GM19035 (cell line): Measurements from ENCODE around the gene CEP104.

Experiments
- ATAC-seq: cut with Tn5 transposase; IDR thresholded peaks from one replicate; pipeline ENCODE4 v1.9.1; 2021; ENCODE audit not compliant: unreplicated experiment

Gene CEP104

DNA sequence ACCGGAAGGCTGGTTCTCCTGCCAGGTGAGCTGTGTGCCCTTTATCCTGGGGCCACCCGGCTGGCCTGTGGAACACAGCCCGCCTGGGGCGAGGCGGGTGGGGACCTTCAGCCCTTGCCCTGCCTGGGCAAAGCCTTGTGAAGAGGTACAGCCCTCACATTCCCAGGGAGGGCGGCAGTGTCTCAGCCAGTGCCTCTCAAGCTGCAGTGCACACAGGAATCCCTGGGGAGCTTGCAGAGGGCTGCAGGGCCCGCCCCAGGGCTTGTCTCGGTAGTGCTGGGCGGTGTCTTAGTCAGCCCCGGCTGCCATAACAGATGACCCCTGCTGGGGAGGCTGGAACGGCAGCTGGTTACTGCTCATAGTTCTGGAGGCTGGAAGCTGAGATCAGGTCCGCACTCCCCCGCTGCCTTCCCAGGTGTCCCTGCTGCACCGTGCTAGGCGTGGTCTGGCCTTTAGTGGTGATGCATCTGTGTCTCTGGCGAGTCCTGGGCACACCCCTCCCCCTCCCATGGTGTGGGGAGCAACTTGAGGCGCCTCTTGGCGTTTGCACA, 12.8 kb upstream of the CEP104 start:
- no peak for ATAC-seq

DNA sequence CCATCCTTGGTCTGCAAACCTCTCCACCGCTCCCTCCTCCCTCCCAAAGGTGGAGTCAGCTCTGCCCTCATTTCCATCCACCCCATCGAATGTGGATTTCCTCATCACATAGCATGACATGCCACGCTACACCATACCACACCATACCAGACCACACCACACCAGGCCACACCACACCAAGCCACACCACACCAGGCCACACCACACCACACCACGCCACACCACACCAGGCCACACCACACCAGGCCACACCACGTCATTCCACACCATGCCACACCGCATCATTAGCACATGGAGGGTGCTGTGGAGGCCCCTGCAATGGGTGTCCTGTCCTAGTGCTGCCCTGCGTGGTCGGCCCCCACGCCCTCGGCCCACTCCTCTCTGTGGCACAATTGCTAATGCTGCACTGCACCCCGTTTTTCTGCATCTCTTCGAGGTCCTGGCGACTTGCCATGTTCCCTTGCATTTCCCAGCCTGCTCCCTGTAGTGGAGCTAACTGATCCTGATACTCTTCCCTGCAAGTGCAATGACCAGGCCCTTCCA, 11.5 kb upstream of the CEP104 start:
- ATAC-seq = no peak

DNA sequence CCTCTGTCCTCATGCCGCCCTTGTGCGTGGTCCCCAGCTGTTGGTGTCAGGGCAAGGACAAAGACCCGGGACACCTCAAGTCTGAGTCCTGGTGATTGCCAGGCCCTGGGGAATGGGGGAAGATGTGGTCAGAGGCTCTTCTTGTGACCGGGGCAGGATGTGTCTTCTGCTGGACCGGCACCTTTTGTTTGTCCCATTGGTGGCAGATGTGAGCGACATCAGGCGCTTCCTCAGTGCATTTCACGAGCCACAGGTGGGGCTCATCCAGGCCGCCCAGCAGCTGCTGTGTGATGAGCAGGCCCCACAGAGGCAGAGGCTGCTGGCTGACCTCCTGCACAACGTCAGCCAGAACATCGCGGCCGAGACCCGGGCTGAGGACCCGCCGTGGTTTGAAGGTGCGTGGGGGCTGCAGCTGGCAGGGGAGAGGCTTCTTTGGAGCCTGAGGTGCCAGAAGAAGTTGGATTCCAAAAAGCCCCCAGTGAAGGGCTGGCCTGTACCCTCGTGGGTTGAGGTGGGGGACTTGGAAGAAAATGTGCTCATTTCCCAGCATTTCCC, 8.7 kb upstream of the CEP104 start:
- no peak for ATAC-seq

DNA sequence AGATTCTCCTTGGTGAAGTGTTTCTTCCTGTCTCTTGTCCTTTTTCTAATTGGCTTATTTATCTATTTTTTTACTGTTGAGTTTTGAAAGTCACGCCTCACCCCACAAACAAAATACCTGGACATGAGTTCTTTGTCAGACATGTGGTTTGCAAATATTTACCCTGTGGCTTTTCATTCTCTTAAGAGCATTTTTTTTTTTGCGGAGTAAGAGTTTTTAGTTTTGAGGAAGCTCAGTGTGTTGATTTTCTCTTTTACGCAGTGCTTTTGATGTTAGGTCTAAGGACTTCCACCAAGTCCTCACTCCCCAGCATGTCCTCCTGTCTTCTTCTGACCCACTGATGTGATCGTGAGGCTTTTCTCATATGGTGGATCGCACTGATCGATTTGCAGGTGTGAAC, 7.9 kb upstream of the CEP104 start:
- no peak for ATAC-seq

DNA sequence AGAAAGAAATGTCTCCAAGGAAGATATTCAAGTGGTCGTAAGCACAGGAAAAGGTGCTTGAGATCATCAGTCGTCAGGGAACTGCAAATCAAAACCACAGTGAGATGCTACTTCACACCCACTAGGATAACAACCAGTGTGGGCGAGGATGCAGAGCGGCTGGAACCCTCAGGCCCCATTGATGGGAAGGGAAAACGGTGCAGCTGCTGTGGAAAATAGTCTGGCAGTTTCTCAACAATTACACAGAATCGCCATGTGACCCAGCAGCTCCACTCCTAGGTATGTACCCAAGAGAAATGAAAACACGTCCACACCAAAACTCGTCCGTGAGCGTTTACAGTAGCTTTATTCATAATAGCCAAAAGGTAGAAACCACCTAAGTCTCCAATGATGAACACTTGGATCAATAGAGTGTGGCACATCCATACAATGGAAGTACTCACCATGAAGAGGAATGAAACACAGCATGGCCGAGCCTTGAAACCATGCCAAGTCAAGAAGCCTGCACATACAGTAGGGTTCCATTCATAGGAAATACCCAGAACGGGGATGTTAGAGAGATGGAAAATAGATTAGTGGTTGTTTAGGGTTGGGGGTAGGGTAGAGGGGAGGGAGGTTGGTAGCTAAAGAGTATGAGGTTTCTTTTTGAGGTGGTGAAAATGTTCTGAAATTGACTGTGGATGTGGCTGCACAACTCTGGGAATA, 6.4 kb upstream of the CEP104 start:
- ATAC-seq = no peak

DNA sequence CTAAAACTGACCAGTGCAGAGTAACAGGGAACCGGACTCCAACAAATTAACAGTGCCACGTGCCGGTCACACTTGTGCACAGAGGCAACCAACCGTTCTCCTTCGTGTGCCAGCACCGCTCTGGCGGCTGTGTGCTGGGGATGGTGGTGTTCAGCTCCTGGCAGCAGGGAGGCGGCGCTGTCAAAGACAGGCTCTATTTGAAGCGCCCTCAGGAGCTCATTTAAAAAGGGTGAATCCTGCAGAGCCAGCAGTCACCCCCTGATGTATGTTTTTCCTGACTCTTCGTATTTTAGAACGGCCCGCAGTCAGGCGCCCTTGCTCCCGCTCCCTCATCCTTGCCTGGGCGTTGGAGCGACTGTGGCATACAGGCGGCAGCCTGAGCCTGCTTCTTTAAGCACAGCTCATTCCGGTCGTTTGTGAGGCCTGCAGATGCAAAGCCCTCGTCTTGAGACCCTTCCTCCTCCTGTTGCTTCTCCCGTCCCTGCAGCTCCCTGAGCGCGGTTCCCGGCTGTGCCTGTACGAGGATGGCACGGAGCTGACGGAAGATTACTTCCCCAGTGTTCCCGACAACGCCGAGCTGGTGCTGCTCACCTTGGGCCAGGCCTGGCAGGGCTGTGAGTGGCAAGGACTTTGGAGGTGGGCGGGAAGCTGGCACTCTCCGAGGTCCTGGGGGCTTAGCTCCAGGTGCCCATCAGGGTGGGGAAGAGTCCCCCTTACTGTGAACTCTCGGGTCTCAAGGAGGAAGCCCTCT, 1.4 kb upstream of the CEP104 start:
- ATAC-seq = no peak

DNA sequence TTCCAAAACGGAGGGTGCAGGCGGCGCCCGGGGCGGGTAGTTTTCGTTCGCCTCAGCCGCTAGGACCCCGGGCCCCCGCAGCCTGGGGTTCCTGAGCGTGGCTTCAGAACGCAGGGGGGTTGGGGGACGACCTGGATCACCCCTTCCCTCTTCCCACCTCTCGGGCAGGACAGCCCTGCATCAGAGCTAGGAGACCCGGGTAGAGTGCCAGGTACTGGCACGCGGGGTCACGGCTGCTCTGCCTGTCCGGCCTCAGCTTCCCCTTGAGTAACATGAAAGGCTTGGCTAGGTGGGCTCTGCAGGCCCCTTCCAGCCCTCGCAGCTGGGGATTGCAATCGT, 749 bp upstream of the CEP104 start:
- ATAC-seq = no peak

DNA sequence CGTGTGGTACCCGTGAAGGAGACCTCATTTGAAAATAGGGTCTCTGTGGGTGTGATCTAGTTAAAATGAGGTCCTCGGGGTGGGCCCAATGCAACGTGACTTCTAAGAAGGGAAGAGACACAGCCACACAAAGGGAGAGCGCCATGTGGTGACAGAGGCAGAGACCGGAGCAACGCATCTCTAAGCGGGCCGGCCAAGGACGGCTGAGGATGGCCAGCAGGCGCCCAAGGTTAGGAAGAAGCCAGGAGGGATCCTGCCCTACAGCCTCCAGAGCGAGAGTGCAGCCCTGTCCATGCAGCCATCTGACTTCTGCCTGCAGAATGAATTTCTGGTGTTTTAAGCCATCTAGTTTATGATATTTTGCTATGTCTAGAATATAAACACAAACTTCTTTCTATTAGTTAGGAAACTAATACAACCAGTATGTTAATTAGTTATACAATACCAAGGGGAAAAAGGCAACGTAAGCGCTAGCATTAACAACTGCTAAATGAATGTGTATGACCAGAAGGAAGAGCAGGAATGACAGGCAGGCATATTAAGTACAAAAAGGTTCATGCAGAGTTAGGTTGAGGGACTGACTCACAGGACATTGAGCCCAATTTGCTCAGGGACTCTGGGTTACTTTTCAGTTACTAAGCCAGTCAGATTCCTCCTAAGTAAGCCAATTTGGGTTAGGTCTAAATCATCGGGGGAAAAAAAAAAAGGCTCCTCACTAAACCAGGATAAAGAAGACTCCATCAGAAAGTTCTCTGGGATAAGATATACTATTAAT, 4.1 kb downstream of the CEP104 start:
- no peak for ATAC-seq

DNA sequence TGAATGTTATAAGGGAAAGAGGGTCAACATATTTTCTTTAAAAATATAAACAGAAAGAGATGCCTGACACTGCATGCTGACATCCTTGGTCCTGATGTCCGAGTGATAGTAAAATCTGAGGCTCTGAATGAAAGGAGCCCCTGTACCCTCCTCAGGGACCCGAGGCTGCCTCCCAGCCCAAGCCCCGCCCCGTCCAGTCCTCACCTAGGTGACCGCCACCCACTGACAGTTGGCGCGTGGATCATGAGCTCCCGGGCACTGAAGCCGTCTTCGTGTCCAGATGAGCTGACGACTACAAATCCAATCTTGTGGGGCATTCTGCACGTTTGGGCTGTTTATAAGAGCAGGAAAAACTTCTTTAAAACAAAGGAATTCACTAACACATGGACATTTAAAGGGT, 4.9 kb downstream of the CEP104 start:
- no peak for ATAC-seq

DNA sequence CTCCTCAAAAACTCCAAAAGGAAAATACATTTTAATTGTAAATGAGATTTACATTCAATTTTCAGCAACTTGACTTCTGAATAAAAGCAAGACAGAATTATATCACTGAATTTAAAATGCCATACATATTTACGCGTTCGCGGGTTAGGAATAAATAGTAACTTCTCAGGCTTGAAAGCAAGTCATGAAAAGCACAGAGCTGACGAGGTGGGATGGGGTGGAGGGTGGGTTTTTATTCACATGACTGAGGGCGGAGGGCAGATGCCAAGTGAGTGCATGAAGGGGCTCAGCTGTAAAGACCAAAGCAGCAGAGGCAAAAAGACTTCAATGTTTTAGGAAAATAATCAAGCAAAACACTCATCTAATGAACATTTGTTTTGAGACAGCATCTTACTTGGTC, 5.7 kb downstream of the CEP104 start:
- no peak for ATAC-seq

DNA sequence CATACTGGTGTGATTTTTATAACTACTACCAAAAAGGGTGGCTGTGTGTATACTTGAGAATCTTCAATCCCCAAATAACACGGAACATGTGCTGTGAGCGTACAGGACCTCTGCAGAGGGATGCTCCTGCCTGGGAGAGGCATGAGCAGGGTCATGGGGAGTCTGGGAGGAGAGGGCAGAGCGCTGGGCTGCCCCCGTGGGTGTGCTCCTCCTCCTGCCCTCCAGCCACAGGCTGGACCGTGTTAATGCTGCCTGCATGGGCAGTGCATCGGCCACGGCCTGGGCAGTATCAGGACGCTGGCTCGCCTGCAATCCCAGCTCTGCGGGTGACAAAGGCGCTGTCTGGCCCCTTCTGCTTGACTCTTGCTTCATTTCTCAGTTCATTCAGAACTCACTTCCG, 6.2 kb downstream of the CEP104 start:
- no peak for ATAC-seq

DNA sequence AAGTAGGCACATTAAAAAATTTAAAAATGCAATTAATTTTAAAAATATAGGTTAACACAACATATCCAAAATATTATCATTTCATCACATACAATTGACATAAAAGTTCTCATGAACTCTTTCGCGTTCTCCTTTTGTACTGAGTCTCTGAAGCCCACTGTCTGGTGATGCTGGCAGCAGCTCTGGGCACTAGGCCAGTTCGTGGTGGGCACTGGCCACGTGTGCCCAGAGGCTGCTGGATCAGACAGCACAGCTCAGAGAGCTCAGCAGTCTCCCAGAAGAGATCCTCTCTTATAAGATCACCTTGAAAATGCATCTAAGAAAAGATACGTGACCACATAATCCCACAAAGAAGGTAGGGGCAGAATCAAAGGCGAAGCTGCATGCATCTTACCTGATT, 9.9 kb downstream of the CEP104 start:
- no peak for ATAC-seq

DNA sequence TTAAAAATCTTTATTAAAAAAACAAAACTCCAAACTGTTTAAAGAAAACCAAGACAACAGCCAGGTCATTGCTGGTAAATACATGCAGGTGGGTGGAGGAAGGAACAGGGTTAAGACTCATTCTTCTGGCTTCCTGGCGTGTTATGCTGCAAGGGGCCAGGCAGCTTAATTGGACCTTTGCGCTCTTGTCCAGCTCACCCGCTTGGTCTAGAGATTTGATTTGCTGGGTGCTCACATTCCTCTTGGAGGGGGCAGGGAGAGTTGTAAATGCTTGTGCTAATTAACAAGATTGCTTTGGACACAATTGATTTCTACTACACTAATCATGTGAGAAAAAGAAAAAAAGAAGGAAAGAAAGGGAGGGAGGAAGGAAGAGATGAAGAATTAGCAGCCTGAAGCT, 10.5 kb downstream of the CEP104 start:
- ATAC-seq = no peak

DNA sequence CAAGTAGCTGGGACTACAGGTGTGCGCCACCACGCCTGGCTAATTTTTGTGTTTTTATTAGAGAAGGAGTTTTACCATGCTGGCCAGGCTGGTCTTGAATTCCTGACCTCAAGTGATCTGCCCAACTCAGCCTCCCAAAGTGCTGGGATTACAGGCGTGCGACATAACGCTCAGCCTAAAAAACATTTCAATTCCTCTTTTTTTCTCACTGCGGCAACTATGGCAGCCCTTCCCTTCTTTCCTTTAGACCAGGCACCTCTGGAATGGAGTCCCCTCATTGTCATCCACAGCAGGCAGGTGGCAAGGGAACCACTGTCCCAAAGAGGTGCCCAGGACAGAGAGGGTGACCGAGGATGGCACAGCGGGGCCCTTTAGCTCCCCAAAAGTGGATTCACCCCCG, 14.1 kb downstream of the CEP104 start:
- no peak for ATAC-seq

DNA sequence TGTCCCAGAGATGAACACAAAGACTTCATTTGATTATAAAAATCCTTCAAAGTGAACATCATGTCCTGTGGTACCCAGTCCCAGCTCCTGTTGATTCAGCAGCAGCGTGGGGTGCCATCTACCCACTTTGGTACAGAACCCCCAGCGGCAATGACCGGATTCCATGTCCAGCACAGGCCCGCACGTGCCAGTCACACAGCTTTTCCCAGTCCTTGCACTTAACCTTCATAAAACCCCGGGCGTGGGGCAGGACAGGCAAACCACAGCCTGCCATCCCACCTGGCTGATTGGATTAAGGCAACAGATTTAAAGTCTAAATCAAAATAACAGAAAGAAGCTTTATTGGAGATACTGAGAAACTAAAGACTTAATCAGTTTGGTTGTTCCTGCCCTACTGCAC, 15.5 kb downstream of the CEP104 start:
- no peak for ATAC-seq

DNA sequence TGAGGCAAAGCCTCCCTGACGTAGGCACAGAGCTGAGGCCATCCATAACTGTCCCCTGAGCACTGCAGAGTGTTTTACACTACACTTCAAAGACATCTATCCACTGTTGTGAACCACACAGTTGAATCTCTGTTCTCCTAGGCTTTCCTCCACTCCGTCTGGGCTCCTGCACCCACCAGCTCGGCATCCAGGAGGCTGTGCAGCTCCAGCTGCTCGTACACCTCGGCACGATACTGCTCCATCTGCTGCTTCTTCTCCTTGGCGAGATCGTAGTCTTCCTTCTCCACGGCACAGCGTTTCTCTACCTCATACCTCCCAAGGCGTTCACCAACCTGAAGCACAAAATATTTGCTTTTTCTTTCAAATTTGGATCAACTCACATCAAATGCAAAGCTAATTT, 18.2 kb downstream of the CEP104 start:
- no peak for ATAC-seq

DNA sequence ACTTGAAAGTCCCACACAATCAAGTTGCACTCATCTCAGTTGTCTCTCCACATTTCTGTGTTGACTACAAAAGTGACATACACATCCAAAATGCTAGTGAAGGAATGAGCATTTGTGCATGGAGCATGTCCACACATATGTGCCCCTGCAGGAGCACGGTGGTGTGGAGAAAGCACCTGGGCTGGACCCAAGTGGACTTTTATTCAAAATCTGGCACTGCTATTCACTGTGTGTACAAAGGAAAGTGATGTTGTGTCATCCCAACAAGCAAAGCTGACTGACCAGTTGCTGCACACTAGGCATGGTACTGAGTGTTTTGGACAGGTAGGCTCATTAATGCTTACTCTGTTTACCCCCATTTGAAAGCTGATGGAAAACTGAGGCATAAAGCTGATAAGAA, 19.3 kb downstream of the CEP104 start:
- ATAC-seq = no peak

DNA sequence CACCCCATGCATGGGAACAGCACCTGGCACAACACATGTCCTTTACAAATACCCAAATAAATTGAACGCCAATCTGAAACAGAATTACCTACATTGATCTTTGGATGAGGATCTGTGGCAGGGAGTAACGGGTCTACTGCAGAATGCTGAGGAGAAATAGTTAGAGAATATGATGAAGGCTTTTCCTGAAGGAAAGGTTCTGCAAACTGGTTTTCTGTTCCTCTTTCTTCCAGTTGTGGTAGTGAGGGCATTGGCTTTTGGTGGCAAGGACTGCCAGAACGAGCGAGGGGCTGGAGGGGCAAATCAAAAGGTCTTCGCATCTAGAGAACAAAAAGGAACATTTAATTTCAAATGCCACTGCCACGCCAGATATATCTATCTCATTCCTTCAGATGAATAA, 19.8 kb downstream of the CEP104 start:
- ATAC-seq = no peak

DNA sequence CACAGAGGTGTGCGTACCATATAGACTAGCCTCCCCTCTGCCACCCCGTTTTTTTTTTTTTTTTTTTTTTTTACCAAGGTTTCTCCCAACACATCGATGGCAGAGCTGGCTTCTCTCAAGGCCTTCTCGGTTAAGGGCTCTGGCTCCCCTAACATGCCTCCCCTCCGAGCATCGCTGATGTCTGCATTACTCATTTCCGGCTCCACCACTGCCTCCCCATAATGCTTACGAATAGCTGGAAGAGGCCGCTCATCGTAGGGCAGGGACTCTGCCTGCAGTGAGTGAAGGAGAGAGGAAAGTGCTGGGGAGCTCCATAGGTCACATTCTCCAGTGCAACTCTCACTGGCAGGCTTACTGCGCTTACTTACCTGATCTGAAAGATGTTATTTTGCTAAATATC, 20.6 kb downstream of the CEP104 start:
- ATAC-seq = no peak

DNA sequence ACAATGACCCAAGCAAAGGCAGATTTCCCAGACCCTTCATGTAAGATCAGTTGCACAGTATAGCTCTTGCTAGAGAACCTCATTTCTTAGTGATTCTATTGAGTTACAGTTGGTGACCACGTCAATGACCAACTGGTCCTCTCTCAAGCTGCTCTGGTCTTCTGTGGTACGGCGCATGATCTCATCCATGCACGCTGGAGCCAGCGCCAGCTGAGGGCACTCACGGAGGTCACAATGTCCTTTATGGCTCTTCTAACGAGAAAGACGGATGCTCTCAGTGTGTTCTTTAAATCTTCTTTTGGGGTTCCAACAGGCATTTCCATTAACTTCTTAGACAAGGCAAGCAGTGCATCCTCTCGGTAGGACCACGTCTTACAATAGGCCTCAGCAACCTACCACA, 22.3 kb downstream of the CEP104 start:
- ATAC-seq = no peak

DNA sequence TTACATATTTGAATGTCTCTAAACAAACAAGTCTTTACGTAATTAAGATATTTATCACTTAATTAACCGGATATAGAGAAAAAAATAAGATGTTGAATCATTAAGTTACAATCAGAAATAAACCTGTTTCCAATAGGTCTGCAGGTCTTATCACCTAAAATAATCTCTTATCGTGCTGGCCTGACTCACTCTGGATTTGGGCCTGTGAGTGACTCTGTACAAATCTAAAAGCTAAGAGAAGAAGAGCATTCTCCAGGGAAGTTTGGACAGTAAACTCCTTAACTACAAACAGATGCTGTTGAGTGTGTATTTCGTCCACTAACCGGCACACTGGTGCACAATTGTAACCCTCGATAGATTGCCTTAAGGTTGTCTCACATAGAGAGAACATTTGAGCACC, 25.3 kb downstream of the CEP104 start:
- no peak for ATAC-seq
